Hippocampal formation (tissue), 2 donors: ENCODE results near the gene CDYL.

Experiments
- DNase-seq, 2 donors: peaks; one replicate each; lab custom pipeline; 2025; lab: John Stamatoyannopoulos, UW

CDYL gene

GRCh38 chr6:4907602-4908001, 131.4 kb downstream of the CDYL start:
- no peak for DNase-seq

- DNase-seq: no peak
These were observed 131.9 kb downstream of the CDYL start for GRCh38 chr6:4908062-4908461.

GRCh38 chr6:4909063-4909706, 133.0 kb downstream of the CDYL start:
- no peak for DNase-seq

GRCh38 chr6:4910037-4910760, 134.0 kb downstream of the CDYL start:
- DNase-seq: no peak

- DNase-seq: no peak
These were observed 136.4 kb downstream of the CDYL start for GRCh38 chr6:4912559-4912958.

GRCh38 chr6:4913705-4914419, 137.7 kb downstream of the CDYL start:
- DNase-seq: no peak

- no peak for DNase-seq
These were observed 138.4 kb downstream of the CDYL start for GRCh38 chr6:4914420-4915159.

GRCh38 chr6:4916954-4917561, 140.9 kb downstream of the CDYL start:
- no peak for DNase-seq

GRCh38 chr6:4920914-4921410, 144.8 kb downstream of the CDYL start:
- DNase-seq: no peak

GRCh38 chr6:4922488-4923037, 146.4 kb downstream of the CDYL start:
- no peak for DNase-seq

- no peak for DNase-seq
These were observed 146.9 kb downstream of the CDYL start for GRCh38 chr6:4923081-4923480.

GRCh38 chr6:4924661-4925271, 148.6 kb downstream of the CDYL start:
- no peak for DNase-seq

GRCh38 chr6:4925580-4925979, 149.4 kb downstream of the CDYL start:
- DNase-seq: no peak

- DNase-seq: no peak
These were observed 152.2 kb downstream of the CDYL start for GRCh38 chr6:4928426-4928825.

GRCh38 chr6:4929097-4929718, 153.0 kb downstream of the CDYL start:
- no peak for DNase-seq

GRCh38 chr6:4930025-4930691, 154.0 kb downstream of the CDYL start:
- DNase-seq: no peak

GRCh38 chr6:4931530-4932227, 155.5 kb downstream of the CDYL start:
- DNase-seq: no peak

- no peak for DNase-seq
These were observed 156.2 kb downstream of the CDYL start for GRCh38 chr6:4932228-4932903.

GRCh38 chr6:4935486-4935885, 159.3 kb downstream of the CDYL start:
- DNase-seq: no peak
